Liver (tissue), 3 donors: ENCODE measurements around the gene SIGLEC12.

Source experiments
- FOXA2 ChIP-seq: IDR thresholded peaks from 2 replicates; pipeline ENCODE4 v1.6.1; 2016; ENCODE audit warnings: antibody characterized with exemption
- GABPA ChIP-seq, 2 donors: IDR thresholded peaks in 1 of 2; conservative IDR thresholded peaks in 1 of 2; 2 replicates each; pipeline ENCODE4 v1.6.1; 2016; ENCODE audit warnings: antibody characterized with exemption in 2 of 2, mild to moderate bottlenecking in 1 of 2, moderate library complexity in 1 of 2
- JUND ChIP-seq, 2 donors: IDR thresholded peaks; 2 replicates each; pipeline ENCODE4 v1.6.1; 2016; ENCODE audit warnings: antibody characterized with exemption in 2 of 2
- NR2F2 ChIP-seq: IDR thresholded peaks from 2 replicates; pipeline ENCODE4 v1.6.1; 2016; ENCODE audit warnings: antibody characterized with exemption
- RAD21 ChIP-seq, 2 donors: IDR thresholded peaks; 2 replicates each; pipeline ENCODE4 v1.6.1; 2016; ENCODE audit warnings: antibody characterized with exemption in 2 of 2, mild to moderate bottlenecking in 2 of 2
- SP1 ChIP-seq: IDR thresholded peaks from 2 replicates; pipeline ENCODE4 v1.6.1; 2018; ENCODE audit warnings: antibody characterized with exemption, mild to moderate bottlenecking
- TAF1 ChIP-seq: conservative IDR thresholded peaks from 2 replicates; pipeline ENCODE4 v1.6.1; 2016; ENCODE audit warnings: antibody characterized with exemption, mild to moderate bottlenecking
- YY1 ChIP-seq: IDR thresholded peaks from 2 replicates; pipeline ENCODE4 v1.6.1; 2016; ENCODE audit warnings: antibody characterized with exemption, mild to moderate bottlenecking
- TF ChIP-seq, protein P1 (sequence below): fragments of 150-350 bp; IDR thresholded peaks from 2 replicates; pipeline ENCODE4 v1.5.1; 2017; ENCODE audit warnings: improper control_type of control experiment, low read depth, low read length; ENCODE audit not compliant: missing input control
- TF ChIP-seq, protein P2 (sequence below): IDR thresholded peaks from 2 replicates; pipeline ENCODE4 v1.6.1; 2016; ENCODE audit warnings: antibody characterized with exemption
- TF ChIP-seq, protein P3 (sequence below): IDR thresholded peaks from 2 replicates; pipeline ENCODE4 v1.6.1; 2016; ENCODE audit warnings: antibody characterized with exemption, mild to moderate bottlenecking
- TF ChIP-seq, protein P4 (sequence below): IDR thresholded peaks from 2 replicates; pipeline ENCODE4 v1.6.1; 2016; ENCODE audit warnings: antibody characterized with exemption
- donor health status: healthy.
- donor health status: healthy.

DNA sequence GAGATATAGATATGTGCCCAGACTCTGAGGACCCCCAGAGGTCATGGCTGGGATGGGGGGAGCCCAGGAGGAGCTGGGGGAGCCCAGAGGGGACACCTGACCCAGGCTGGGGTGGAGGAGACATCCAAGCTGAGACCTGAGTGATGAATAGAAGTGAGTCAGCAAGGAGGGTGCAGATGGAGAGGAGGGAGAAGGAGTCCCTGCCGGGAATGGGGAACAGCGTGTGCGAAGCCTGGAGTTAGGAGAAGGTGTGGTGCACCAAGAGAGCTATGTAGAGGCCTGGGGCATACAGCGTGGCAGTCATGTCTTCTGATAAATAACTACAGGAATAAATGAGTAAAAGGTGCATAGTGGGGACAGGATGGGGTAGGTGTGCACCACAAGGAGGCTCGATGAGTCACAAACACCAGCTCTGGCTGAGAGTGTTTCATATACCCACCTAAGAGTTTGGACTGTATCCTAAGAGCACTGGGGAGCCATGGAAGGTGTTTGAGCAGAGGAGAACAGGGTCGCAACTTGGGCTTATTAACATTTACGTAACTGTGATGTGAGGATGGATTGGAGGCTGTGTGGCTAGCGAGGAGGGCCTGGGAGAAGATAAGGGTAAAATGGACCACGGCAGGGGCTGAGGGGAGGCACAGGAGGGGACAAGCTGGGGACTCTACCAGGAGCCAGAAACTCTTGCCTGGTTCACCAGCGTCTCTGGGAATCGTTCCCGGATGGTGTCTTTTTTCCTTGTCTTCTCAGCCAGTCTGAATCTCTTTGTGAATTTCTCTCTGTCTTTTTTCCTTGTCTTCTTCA is 21.9 kb downstream of the SIGLEC12 start:
- TF ChIP-seq JUND (IDR thresholded peaks at IDR 0.05) (no peak), TAF1 (no peak), NR2F2 (no peak), YY1 (no peak), SP1 (no peak), GABPA (IDR thresholded peaks at IDR 0.05 in 1 of 2, conservative IDR thresholded peaks at IDR 0.05 in 1 of 2) (no peak), RAD21 (IDR thresholded peaks at IDR 0.05) (no peak), FOXA2 (no peak)
- TF ChIP-seq, protein P1, sequence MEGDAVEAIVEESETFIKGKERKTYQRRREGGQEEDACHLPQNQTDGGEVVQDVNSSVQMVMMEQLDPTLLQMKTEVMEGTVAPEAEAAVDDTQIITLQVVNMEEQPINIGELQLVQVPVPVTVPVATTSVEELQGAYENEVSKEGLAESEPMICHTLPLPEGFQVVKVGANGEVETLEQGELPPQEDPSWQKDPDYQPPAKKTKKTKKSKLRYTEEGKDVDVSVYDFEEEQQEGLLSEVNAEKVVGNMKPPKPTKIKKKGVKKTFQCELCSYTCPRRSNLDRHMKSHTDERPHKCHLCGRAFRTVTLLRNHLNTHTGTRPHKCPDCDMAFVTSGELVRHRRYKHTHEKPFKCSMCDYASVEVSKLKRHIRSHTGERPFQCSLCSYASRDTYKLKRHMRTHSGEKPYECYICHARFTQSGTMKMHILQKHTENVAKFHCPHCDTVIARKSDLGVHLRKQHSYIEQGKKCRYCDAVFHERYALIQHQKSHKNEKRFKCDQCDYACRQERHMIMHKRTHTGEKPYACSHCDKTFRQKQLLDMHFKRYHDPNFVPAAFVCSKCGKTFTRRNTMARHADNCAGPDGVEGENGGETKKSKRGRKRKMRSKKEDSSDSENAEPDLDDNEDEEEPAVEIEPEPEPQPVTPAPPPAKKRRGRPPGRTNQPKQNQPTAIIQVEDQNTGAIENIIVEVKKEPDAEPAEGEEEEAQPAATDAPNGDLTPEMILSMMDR, result no peak
- TF ChIP-seq, protein P2, sequence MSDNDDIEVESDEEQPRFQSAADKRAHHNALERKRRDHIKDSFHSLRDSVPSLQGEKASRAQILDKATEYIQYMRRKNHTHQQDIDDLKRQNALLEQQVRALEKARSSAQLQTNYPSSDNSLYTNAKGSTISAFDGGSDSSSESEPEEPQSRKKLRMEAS, result no peak
- TF ChIP-seq, protein P3, sequence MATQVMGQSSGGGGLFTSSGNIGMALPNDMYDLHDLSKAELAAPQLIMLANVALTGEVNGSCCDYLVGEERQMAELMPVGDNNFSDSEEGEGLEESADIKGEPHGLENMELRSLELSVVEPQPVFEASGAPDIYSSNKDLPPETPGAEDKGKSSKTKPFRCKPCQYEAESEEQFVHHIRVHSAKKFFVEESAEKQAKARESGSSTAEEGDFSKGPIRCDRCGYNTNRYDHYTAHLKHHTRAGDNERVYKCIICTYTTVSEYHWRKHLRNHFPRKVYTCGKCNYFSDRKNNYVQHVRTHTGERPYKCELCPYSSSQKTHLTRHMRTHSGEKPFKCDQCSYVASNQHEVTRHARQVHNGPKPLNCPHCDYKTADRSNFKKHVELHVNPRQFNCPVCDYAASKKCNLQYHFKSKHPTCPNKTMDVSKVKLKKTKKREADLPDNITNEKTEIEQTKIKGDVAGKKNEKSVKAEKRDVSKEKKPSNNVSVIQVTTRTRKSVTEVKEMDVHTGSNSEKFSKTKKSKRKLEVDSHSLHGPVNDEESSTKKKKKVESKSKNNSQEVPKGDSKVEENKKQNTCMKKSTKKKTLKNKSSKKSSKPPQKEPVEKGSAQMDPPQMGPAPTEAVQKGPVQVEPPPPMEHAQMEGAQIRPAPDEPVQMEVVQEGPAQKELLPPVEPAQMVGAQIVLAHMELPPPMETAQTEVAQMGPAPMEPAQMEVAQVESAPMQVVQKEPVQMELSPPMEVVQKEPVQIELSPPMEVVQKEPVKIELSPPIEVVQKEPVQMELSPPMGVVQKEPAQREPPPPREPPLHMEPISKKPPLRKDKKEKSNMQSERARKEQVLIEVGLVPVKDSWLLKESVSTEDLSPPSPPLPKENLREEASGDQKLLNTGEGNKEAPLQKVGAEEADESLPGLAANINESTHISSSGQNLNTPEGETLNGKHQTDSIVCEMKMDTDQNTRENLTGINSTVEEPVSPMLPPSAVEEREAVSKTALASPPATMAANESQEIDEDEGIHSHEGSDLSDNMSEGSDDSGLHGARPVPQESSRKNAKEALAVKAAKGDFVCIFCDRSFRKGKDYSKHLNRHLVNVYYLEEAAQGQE, result no peak
- TF ChIP-seq, protein P4, sequence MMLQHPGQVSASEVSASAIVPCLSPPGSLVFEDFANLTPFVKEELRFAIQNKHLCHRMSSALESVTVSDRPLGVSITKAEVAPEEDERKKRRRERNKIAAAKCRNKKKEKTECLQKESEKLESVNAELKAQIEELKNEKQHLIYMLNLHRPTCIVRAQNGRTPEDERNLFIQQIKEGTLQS, result no peak
